8988T (cell line): Measurements from ENCODE around the gene DLL1.

Experiments
- DNase-seq: peaks from one replicate; pipeline ENCODE4 v3.0.0; 2011

DLL1 gene

DNA sequence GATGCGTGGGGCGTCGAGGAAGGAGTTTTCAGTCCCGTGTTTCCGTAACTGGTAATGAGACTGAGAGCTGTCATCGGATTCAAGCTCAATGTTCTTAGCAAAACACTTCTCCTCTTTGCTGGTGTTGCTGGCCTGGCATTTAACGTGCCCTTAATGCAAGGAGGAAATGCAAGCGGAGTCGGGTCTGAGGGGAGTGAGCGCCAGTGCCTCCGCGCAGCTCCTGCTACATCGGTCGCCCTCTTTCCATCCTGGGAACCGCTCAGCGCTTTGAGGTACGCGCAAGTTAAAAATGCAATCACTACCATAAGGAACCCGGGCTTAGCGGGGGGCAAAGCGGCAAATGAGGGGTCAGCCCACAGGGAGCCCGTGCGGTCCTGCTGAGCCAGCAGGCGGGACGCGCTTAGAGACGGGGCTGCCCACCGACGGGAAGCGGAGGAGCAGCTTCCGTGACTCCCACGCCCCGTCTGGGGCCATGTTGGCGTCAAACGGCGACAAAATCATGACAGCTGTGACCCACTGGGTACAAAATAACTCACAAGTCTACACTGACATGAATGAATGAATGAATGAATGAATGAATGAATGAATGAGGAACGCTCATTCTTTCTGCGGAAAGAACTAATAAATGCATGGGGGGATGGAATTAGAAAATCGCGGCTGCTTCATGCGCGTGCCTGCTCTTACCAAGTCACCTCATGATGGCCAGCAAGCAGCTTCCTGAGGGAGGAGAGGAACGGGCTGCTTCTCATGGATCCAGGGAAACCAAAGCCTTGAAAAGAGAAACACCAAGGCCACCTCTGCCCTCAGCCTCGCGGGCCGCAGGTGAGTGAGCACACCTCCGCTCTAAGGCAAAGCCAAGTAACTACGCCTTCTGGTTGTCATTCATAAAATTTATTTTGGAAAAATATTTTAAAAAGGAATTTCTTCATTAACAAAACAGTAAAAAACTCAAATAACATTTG is 9.3 kb downstream of the DLL1 start:
- DNase-seq: no peak

DNA sequence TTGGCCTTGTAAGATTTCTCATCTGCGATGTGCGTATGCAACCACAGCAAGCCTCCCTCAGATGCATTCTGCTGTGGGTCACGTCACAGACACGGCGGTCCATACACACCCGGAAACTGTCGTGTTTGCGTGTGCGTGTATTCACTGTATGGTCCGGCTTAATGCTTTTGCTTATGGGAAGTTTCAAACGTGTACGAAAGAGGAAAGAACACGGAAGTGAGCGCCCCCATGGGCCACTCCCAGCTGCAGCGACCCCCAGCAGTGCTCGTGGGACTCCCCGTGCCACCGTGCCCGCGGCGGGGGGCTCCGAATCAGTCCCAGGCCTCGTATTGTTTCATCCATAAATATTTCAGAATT is 10.2 kb downstream of the DLL1 start:
- DNase-seq: no peak

DNA sequence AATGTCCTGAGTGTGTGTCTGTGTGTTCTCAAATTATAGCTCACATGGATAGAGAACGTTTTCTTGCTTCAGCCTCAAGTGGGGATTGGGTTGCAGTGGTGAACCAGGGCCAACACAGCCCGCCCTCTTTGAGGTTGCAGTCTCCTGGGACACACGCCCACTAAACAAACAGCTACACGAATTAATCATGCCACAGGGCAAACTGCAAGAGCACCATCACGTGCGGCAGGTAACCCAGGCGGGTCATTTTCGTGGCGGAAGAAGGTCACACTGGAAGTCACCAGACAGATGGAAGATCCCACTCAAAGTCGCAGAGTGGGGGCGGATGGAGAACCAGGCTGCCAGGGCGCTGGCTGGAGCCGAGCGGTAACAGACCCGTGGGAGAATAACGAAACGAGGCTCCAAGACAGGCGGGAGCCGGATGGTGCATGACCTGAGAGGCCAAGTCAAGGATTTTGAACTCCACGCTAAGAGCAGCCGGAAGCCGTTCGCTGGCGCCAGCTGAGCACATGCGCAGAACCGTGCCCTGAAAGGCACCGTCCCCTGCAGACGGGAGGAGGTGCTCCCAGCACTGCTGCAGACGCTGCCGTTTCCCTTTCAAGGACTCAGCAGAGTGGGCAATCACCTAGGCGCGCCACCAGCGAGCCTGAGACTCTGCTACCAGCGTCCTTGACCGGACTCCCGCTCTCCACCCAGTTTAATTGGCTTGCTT is 10.7 kb downstream of the DLL1 start:
- DNase-seq: peak; percentile 73

DNA sequence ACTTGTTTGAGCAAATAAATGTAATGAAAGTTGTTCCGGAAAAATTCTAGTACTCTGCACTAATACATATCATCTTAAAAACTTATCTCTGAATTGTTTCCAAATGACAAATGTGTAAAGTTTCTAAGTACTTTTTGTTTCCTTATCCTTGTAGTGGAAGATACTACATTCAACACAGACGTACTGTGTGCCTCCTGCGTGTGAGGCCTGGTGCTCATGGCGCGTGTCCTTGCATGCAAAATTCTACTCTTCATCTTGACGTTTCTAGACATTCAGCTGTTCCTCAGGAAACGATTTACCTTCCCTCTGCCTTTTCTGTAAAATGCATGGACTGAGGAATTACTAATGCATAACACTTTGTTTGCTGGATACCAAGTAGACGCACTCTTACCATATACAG is 11.5 kb downstream of the DLL1 start:
- no peak for DNase-seq

DNA sequence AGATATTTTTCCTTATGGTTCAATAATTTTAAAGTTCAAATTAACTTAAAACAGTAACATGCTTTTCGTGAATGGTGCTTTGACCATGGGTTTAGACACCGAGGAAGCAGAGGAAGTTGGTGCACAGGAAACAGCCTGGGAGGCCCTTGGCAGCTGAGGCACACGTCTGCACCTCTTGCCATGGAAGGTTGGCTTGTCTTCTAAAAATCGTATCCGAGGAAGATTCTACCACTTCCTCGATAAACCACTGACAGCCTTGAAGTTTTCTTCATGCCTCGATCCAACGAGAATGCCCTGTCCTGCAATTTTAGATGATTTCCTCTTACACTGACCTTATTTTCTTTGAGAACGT is 12.2 kb downstream of the DLL1 start:
- DNase-seq: no peak

DNA sequence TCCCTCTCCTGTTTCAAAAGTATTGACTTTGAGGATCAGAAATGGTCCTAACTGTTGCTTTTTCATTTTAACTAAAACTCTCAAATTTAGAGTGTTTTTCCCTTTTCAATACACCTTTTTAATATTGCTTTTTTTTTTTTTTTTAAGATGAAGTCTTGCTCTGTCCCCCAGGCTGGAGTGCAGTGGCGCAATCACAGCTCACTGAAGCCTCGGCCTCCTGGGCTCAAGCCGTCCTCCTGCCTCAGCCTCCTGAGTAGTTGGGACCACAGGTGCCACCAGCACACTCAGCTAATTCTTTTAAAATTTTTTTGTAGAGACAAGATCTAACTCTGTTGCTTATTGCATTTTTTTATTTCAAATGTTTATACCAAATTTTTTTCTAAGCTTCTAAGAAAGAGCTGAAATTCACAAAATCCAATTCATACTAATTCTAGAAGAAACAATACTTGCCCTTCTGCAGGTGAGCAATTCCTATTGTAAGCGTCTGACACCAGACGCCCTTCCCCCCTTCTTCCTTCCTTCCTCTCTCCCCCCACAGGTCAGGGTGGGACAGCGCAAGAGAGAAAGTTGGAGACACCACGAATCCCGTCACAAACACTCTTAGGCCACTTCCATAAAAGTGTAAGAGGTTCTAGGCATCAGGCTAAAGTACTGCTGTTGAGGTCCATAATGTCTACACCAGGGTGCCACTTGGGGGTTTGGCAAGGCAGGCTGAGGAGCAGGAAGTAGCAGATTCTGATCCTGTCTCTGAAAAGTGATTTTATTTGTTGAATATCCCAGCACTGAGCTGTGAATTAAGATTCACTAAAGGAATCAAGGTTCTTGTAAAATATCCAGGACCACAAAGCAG is 12.8 kb downstream of the DLL1 start:
- no peak for DNase-seq

DNA sequence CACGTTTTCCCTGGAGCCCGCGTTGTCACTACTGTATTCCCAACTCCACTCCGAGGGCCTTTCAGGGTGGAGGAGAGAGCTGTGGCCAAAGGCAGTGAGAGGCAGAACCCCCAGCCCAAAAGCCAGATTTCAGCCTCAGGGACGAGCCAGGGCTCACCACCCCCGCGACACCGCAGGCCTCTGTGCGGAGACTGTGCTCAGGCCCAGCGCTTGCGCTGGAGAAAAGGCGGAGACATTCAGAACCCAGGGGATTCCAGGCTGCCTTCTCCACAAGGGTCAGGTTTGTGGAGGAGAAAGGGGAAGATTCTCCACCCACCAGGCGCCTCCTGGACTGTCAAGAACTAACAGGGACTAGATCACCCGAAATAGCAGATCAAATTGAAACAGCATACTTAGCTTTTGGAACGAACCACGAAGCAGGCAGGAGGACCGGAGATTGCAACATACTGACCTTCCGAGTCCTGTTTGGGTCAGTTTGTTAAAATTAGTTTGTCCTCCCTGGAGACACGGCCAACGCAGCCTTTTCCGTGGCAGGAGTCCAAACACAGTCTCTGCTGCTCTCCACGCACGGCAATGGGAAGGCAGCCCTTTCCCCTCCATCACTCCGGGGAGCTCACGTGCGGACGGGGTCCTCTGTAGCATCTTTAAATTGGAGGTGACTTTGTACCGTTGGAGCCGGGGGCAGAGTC is 14.4 kb downstream of the DLL1 start:
- no peak for DNase-seq

DNA sequence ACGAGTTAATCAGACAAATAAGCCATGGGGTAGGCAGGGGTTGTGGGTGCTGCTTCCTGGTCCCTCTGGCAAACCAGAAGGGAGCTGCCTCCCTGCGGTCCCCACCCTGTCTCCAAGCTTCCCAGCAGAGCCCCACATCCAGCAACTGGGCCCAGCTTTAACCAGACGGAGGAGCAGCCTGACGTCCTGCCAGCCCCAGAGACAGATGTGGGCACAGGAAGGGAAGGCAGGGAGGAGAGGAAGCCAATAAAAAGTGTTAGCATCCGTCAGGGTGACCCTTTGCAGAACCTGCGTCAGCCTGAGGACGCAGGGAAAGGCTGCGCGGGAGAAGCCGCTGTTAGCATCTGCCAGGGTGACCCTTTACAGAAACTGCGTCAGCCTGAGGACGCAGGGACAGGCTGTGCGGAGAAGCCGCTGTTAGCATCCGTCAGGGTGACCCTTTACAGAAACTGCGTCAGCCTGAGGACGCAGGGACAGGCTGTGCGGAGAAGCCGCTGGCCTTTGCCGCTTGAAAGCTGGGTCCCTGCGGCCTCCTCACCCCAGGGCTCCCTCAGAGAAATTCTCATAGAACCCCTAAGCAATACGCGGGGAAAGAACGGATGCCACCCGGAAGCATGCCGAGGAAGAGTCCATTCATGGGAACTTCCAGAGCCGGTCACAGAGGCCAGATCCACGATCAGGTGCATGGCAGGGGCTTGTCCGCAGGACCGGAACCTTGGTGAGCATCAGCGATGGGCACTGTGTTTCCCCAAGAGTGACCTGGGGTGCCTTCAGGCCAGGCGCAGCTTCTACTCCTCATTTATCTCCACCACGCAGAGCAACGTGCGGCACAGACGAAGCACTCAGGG is 15.9 kb downstream of the DLL1 start:
- no peak for DNase-seq

DNA sequence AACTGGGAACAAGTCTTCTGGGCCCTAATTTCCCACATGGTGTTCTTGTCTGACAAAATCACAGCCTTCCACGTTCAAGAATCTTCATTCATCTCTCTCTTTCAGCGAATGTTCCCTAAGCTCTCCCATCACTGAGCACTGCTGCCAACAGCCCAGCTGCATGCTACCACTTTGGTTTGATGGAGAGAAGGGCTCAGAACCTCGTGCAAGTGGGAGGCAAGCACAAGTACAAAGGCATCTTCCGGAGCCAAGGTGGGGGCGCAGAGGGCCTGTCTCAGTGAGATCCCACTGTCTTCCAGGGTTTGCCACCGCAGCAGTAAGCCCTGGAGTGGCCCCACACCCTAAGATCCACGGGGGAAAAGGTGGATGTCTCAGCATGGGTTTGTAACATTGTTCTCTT is 17.2 kb downstream of the DLL1 start:
- no peak for DNase-seq

DNA sequence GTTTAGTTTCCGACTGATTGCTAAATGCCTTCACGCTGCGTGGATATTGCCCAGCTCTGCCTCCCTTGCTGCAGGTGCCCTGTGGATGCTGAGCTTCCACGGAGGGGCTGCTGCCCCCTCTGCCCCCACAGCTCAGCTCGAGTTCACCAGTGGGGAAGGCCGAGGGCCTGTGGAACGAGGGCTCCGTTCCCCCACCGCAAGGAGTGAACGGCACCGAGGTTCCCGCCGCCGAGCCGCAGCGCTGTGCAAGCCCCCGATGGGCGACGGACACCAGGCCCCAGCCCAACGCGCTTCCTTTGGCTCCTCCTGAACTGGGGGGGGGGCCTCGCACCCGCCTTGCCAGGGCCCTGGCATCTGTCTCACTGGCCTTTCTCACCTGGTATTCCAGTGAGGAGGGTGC is 17.7 kb downstream of the DLL1 start:
- DNase-seq: no peak

DNA sequence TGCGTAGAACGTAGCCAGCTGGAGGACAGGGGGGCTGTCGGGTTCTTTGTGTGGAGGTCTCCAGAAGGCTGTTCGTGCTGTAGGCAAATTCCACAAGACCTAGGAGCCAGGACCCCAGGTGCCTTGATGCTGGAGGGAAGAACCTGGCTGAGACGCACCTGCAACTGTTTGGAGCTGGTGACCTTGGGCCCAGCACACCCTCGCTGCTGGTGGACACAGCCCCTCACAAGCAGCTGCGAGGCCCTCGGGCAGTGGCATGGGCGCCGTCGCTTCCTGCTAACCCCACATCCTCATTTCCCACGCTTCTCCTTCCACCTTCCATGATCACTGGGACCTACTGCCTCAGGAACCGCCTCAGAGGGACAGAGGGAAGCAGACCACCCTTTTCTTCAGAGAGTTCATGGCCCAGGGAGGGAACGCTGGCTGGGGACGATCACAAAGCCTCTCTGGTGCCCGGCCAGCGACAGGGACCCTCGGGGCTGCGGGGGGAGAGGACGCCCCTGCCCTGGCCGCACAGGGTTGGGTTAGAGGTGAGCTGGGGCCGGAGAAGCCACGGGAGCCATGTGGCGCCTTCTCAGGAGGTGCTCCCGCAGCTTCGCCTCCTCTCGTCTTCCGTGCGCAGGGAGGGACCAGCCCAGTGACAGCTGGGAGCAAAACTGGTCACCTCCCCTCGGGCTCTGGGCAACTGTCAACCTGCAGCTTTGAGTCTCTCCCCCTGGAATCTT is 18.4 kb downstream of the DLL1 start:
- DNase-seq: no peak

DNA sequence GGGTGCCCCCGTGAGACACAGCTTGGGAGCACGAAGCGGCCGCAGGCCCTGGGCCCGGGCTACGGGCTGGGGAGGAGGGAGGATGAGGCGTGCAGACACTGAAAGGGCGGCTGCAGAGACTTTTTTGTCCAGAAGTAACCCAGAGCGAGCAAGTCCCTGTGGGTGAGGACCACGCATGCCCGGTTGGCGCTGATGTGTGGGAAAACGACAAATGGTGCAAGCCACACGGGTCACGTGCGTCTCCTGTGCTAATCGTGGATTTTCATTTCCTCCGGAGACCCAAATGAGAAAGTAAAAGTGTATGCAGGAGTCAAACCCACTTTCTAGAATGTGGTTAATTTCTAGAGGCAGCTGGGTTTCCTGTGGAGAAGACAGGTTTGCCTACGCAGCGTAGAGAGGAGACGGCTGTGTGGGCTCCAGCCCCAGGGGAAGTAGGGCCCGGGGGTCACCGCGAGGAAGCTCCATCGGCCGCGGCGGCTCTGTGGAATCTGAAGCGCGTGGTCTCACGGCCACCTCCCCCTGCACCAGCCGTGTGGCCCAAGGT is 19.0 kb downstream of the DLL1 start:
- DNase-seq: no peak

DNA sequence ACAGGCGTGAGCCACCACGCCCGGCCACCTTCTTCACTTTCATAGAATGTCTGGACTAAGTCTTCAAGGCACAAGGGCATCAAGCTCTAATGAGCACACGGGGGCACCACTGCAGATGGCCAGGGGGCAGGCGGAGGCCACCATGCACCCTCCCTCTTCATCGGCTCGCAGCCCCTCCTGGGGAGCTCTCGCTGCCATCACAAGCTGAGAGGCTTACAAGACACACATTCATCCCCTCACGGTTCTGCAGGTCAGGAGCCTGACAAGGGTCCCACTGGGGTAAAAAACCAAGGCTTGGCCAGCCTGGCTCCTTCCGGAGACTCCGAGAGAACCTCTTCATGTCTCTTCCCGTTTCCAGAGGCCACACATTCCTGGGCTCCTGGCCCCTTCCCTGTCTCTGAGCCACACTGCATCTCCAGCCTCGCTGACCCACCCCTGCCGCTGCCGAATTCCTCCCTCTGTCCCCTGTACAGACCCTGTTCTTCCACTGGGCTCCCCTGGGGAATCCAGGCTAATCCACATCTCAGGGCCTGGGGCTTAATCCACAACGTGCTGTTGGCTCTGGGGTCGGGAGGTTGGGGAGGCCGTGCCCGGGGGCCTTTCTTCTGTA is 19.8 kb downstream of the DLL1 start:
- no peak for DNase-seq

DNA sequence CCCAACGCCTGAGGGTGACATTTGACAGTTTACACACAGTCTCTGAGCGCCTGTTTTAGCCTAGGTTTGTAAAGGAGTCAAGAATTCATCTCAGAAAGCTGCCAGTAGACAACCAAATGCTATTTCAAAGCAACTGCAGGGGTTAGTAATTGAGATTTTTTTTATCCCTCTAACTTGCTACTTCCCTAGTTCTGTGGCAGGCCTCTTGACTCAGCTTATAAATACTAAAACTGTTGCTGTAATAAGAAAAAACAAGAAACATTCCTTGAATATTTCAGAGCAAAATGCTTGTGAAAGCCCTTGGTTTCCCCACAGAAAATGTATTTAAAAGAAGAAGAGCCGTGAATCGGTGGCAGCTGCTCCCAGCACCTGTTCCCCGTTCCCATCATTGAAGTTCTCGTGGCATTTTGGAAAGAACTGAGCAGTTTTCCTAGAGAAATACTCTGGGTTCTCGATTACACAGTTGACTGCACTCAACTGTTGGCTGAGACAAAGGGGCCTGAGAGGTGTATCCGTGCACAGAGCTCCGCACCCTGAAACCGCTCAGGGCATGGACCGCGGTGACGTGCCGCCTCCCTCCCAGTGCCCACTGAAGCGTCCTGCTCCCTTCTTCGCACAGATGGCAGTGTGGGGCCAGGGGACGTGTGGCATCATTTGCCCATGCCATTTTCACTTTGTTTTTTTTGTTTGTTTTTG is 20.9 kb downstream of the DLL1 start:
- no peak for DNase-seq

DNA sequence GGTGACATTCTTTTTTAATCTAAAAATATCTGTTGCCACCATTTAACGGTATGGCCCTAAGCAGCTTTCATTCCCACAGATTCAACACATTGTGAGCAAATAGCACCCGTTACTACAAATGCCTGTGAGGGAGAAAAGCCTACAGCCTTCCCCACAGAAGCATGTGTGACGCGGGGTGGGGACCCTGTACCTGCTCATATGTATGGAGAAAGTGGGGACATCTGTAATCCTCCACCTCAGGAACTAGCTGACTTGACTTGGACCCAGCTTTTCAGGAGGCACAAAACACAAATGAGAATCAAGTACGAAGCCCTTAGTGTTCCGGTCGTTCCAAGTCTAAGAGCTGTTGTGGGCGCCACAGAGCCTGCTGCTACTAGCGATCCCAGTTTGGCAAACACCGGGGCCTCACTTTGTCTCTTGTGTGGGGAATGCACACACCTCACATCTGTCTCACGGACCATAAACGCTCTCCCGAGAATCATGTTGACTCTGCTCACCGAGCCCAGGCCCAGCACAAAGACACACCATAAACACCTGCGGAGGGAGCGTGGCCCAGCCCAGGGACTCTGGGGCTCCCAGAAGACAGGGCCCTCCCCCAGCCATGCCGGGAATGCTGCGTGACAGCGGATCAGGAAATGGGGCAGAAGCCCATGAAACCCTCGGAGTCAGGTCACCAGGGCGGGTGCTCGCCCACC is 21.6 kb downstream of the DLL1 start:
- no peak for DNase-seq

DNA sequence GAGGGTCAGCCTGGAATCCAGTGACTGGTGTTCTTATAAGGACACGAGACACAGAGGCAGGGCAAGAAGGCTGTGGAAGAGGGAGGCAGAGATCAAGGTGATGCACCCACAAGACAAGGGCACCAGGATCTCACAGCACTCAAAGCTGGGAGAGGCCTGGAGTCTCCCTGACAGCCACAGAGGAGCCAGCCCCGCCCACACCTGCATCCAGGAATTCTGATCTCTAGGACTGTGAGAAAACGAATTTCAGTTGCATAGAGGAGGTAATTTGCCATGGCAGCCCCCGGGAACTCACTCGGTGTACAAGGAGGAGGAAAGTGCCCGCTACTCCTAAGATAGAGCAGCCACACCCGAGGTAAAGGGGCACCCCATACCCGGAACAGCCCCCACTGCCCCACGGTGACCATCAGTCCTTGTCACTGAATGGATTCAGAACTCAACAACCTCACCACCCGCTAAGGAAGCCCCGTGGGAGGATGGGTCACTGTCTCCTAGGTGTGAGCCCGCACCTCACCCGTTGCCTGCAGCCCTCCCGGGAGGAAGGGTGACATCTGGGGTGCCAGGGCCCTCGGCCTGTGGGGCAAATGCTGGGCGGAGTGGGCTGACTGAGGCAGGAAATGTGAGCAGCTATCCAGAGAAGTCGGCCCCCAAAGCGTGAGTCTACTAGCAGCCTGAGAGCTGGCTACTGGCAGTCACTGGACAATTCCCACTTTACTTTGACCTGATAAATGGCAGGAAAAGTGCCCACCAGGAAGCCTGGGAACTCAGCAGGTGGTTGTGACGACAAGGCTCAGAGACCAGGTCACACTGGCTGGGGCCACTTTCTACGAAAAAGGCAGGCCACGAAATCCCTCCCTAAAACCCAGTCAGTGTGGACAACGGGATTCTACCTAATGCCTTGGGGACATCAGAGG is 22.4 kb downstream of the DLL1 start:
- DNase-seq: no peak

DNA sequence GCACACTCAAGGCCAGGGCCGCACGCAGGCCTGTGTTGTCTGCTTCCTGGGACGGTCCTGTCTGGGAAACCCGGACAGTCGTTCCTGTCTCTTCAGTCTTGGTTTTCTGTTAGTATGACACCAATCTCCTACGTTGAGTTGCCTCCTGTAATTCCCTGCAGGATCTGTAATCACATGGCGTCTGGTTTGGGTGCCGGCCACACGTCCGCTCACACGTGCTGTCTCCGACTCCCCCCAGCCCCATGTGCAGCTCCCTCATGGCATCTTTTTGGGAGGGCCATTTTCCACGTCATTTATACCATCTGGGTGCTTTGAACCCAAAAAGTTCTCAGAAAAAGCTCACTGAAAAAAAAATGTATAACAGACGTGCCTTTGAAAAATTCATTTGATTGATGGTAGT is 23.2 kb downstream of the DLL1 start:
- no peak for DNase-seq
